Right lobe of liver (tissue), 6 donors: ENCODE measurements around the gene EXOC4. TPM values are rescaled to one million over a fixed set of nuclear protein-coding genes. Genes with fewer than 3 reads are reported as not detected.

Source experiments
- ATAC-seq, 4 donors: fragments of 200-7000 bp; cut with Tn5 transposase; one replicate each; pipeline ENCODE4 v1.9.1; 2020; ENCODE audit warnings: mild to moderate bottlenecking in 4 of 4, moderate library complexity in 4 of 4
- DNase-seq, 3 donors: peaks; one replicate each; pipeline ENCODE4 v3.0.0-alpha.2; 2020
- H3K27ac ChIP-seq, 3 donors: fragments of 200-600 bp; one replicate each; pipeline ENCODE4 v1.8.0; 2022
- H3K27me3 ChIP-seq, 2 donors: fragments of 200-600 bp; one replicate each; pipeline ENCODE4 v1.8.0; 2022
- H3K36me3 ChIP-seq, 4 donors: fragments of 200-600 bp; sonication (generic) in 1 of 4; one replicate each; pipeline versions ENCODE4 v1.5.1 to v1.8.0; 2017 to 2022; ENCODE audit warnings: control low read depth in 1 of 4
- H3K4me1 ChIP-seq, 4 donors: fragments of 200-600 bp; sonication (generic) in 1 of 4; one replicate each; pipeline versions ENCODE4 v1.5.1 to v1.8.0; 2017 to 2022; ENCODE audit warnings: control low read depth in 1 of 4
- H3K4me3 ChIP-seq, 3 donors: fragments of 200-600 bp; one replicate each; pipeline ENCODE4 v1.8.0; 2022
- H3K9me3 ChIP-seq, 4 donors: fragments of 200-600 bp; sonication (generic) in 1 of 4; one replicate each; pipeline versions ENCODE4 v1.5.1 to v1.8.0; 2017 to 2022; ENCODE audit warnings: control low read depth in 1 of 4
- POLR2A ChIP-seq: fragments of 450-650 bp; IDR thresholded peaks from one replicate; pipeline ENCODE4 v1.6.1; 2017; ENCODE audit warnings: antibody characterized with exemption, mild to moderate bottlenecking
- WGBS: methylation state at CpG from one replicate; pipeline ENCODE4 v1.1.6; 2018; ENCODE audit warnings: low coverage, low lambda C conversion rate; ENCODE audit not compliant: insufficient coverage; ENCODE audit errors: missing lambda C conversion rate; 5-methylcytosine and 5-hydroxymethylcytosine counted together
- intact Hi-C, 2 donors: fragments of 100-400 bp; cut with DNase I; formaldehyde crosslinking; loops; one replicate each; pipeline versions ENCODE4 v1.11.2 to v1.14.1; 2022
- total RNA-seq, 6 experiments: library from RNA; depleted of rRNA in 2 of 6; stranded (reverse); fragments of >200 nt in 2 of 6; fragmentation: NEBNext Ultra II Directional in 3 of 6; extraction: Animal tissue kit (Norgen Biotek cat#: 25700) in 3 of 6; gene quantifications; one replicate each; pipeline versions ENCODE4 v1.1.0 to v1.2.4, GENCODE V29; 2016 to 2023
- TF ChIP-seq, protein P1 (sequence below), 4 donors: fragments of 200-600 bp in 3 of 4; fragments of 450-650 bp in 1 of 4; IDR thresholded peaks; one replicate each; pipeline versions ENCODE4 v1.5.1 to v1.8.0; 2016 to 2022; ENCODE audit warnings: antibody characterized with exemption in 4 of 4, mild to moderate bottlenecking in 2 of 4
- donor health status: DM: no; HTN: yes; CAD: no.
- donor health status: DM: no; HTN: no; CAD: no.
- donor health status: DM: no; HTN: no; CAD: no.
- donor health status: DM: no; HTN: yes; CAD: no.
- donor health status: DM: no; HTN: yes; CAD: no.

The EXOC4 gene
- total RNA-seq, 6 experiments from 2014 or later: 23.7 to 33.5 (median 30.0) TPM

DNA sequence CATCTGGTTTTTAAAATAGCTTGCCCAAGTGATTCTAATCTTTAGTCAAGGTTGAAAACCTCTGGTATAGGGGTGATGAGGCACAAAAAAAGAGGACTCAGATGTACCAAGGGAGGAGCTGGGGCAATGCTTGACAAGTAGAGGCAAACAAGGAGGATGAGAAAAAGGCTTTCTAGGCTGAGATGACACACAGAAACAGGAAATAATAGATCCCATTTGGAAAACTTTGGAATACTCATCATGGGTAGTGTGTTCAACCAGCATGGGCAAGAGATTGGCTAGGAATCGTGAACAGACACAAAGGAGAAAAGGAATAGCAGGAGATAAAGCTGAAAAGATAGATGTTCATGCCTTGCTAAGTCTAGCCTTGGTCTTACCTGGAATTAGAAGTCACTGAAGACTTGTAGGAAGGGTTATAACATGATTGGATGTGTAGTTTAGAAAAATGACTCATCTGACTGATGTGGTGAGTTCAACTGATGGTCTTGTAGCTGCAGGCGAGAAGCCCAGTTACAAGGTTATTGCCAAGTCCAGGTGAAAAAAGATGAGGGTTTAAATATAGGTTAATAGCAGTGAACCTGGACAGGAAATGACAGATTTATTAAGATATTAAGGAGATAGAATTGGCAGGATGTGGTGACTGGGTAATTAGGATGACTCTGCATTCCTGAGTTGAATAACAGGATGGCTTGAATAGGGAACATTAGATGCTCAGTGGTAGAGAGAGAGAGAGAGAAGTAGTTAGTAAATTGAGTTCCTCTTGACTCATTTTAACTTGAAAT is 660.2 kb downstream of the EXOC4 start:
- WGBS: 92% methylated on average over 2 of the region's 2 CpGs

GRCh38 chr7:133916621-133917020 is 663.7 kb downstream of the EXOC4 start:
- no peak for TF ChIP-seq POLR2A
- TF ChIP-seq, protein P1, sequence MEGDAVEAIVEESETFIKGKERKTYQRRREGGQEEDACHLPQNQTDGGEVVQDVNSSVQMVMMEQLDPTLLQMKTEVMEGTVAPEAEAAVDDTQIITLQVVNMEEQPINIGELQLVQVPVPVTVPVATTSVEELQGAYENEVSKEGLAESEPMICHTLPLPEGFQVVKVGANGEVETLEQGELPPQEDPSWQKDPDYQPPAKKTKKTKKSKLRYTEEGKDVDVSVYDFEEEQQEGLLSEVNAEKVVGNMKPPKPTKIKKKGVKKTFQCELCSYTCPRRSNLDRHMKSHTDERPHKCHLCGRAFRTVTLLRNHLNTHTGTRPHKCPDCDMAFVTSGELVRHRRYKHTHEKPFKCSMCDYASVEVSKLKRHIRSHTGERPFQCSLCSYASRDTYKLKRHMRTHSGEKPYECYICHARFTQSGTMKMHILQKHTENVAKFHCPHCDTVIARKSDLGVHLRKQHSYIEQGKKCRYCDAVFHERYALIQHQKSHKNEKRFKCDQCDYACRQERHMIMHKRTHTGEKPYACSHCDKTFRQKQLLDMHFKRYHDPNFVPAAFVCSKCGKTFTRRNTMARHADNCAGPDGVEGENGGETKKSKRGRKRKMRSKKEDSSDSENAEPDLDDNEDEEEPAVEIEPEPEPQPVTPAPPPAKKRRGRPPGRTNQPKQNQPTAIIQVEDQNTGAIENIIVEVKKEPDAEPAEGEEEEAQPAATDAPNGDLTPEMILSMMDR (IDR thresholded peaks at IDR 0.05): no peak
- WGBS: 100% methylated on average over 3 of the region's 3 CpGs
- intact Hi-C loops: no loop called here
- DNase-seq: no peak
- H3K27me3 ChIP-seq: no peaks in the 10 kb centered on the region
- no peak overlapping the region for H3K27ac ChIP-seq
- no peak overlapping the region for H3K4me3 ChIP-seq
- no peaks in the 10 kb centered on the region for H3K4me1 ChIP-seq
- peaks cover 0 to 1% (median 0%) of the 10 kb centered on the region in 4 donors for H3K36me3 ChIP-seq
- no peaks in the 10 kb centered on the region for H3K9me3 ChIP-seq
- no peak for ATAC-seq

More for the DNA sequence above, 660.2 kb downstream of the EXOC4 start:
- TF ChIP-seq POLR2A: no peak
- TF ChIP-seq, protein P1 (IDR thresholded peaks at IDR 0.05): no peak
- Histone ChIP-seq H3K27me3 (no peaks in the 10 kb centered on the region), H3K9me3 (no peaks in the 10 kb centered on the region), H3K27ac (no peak overlapping the region), H3K4me1 (no peaks in the 10 kb centered on the region), H3K36me3 (no peaks in the 10 kb centered on the region), H3K4me3 (no peak overlapping the region)
- DNase-seq (no peak), ATAC-seq (no peak)
- intact Hi-C loops: no loop called here

GRCh38 chr7:133919810-133920209 is 666.9 kb downstream of the EXOC4 start:
- TF ChIP-seq, protein P1 (IDR thresholded peaks at IDR 0.05): no peak
- TF ChIP-seq POLR2A: no peak
- Histone ChIP-seq H3K36me3 (peaks cover 0 to 2% (median 0%) of the 10 kb centered on the region in 4 donors), H3K4me3 (no peak overlapping the region), H3K27me3 (no peaks in the 10 kb centered on the region), H3K27ac (no peak overlapping the region), H3K4me1 (no peaks in the 10 kb centered on the region), H3K9me3 (no peaks in the 10 kb centered on the region)
- no peak for ATAC-seq
- intact Hi-C loops: no loop called here
- DNase-seq: no peak

DNA sequence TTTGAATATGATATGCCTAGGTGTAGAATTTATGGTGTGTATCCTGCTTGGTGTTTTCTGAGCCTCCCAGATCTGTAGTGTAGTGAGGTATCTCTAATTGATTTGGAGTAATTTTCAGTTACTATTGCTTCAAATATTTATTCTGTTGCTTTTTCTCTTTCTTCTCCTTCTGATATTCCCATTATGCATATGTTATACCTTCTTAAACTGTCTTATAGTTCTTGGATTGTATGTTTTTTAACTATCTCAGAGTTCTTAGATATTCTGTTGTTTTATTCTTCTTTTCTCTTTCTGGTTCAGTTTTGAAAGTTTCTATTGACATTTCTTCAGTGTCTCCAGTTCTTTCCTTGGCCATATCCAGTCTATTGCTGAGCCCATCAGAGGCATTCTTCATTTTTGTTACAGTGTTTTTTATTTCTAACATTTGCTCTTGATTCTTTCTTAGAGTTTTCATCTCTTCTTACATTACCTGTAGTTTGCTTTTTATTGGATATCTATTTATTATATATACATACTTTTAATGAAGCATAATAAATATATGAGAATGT is 668.8 kb downstream of the EXOC4 start:
- H3K4me3 ChIP-seq: no peak overlapping the region
- intact Hi-C loops: no loop called here
- H3K36me3 ChIP-seq: peaks cover 0 to 2% (median 0%) of the 10 kb centered on the region in 4 donors
- H3K27me3 ChIP-seq: no peaks in the 10 kb centered on the region
- TF ChIP-seq POLR2A: no peak
- TF ChIP-seq, protein P1 (IDR thresholded peaks at IDR 0.05): no peak
- DNase-seq (no peak), ATAC-seq (no peak)
- no peaks in the 10 kb centered on the region for H3K4me1 ChIP-seq
- no peaks in the 10 kb centered on the region for H3K9me3 ChIP-seq
- no peak overlapping the region for H3K27ac ChIP-seq
